Mucosa of stomach (tissue), 1 donor: ENCODE results near the gene FHIT.
"Not testable (repeated sequence)": the region's sequence is repeated elsewhere in the genome, so short reads cannot be mapped to it uniquely, and the experiment has no call there.

ENCODE experiments used
- H3K27me3 ChIP-seq: one replicate; pipeline ENCODE4 v1.7.0; 2013; ENCODE audit warnings: mild to moderate bottlenecking, low read length; ENCODE audit not compliant: control insufficient read depth, insufficient read depth
- H3K36me3 ChIP-seq: one replicate; pipeline ENCODE4 v1.7.0; 2013; ENCODE audit warnings: low read length; ENCODE audit not compliant: control insufficient read depth, insufficient read depth
- H3K4me1 ChIP-seq: one replicate; pipeline ENCODE4 v1.7.0; 2013; ENCODE audit warnings: mild to moderate bottlenecking, low read length; ENCODE audit not compliant: control insufficient read depth, insufficient read depth
- H3K4me3 ChIP-seq: one replicate; pipeline ENCODE4 v1.7.0; 2013; ENCODE audit warnings: low read length
- H3K9ac ChIP-seq: one replicate; pipeline ENCODE4 v1.7.0; 2013; ENCODE audit warnings: mild to moderate bottlenecking, low read length, moderate library complexity
- H3K9me3 ChIP-seq: one replicate; pipeline ENCODE4 v1.7.0; 2013; ENCODE audit warnings: mild to moderate bottlenecking, low read length, moderate library complexity; ENCODE audit not compliant: control insufficient read depth
- donor health status: Pancreatic carcinoma.

The FHIT gene

DNA sequence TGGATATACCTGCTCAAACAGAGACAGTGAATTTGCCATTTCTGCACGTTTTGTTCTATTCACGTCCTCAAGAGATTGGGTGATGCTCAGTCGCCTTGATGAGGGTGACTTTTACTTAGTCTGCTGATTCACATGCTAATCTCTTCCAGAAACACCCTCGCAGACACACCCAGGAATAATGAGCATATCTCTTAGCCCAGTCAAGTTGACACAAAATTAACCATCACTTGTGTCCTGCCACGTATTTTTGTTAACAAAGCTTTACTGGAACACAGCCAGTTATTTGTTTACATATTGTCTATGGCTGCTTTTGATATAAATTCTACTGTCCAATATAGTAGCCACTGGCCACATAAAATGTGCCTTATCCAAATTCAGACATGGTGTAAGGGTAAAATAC is 218.3 kb downstream of the FHIT start:
- no peak overlapping the region for H3K4me3 ChIP-seq
- H3K9me3 ChIP-seq = no peaks in the 10 kb centered on the region
- no peaks in the 10 kb centered on the region for H3K36me3 ChIP-seq
- H3K4me1 ChIP-seq = no peaks in the 10 kb centered on the region
- no peak overlapping the region for H3K9ac ChIP-seq
- no peaks in the 10 kb centered on the region for H3K27me3 ChIP-seq

DNA sequence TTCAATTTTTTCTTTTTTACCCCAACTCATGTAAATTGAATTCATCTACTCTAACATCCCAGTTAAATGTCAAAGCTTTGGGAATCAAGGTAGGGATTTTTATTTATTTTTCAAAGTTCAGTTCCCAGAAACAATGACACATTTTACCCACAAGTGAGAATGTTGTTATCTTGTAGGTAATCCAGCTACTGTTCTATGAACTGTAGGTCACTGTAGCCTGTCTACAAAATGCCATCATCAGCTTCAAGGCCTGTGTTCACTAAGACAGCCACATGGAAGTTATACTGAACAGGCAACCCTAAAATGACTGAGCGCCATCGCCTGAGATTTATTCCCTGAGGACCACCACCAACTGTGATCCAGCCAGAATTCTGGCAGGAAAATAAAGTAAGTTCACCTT is 219.7 kb downstream of the FHIT start:
- Histone ChIP-seq H3K9me3 (no peaks in the 10 kb centered on the region), H3K9ac (no peak overlapping the region), H3K4me1 (no peaks in the 10 kb centered on the region), H3K36me3 (no peaks in the 10 kb centered on the region), H3K27me3 (no peaks in the 10 kb centered on the region), H3K4me3 (no peak overlapping the region)

DNA sequence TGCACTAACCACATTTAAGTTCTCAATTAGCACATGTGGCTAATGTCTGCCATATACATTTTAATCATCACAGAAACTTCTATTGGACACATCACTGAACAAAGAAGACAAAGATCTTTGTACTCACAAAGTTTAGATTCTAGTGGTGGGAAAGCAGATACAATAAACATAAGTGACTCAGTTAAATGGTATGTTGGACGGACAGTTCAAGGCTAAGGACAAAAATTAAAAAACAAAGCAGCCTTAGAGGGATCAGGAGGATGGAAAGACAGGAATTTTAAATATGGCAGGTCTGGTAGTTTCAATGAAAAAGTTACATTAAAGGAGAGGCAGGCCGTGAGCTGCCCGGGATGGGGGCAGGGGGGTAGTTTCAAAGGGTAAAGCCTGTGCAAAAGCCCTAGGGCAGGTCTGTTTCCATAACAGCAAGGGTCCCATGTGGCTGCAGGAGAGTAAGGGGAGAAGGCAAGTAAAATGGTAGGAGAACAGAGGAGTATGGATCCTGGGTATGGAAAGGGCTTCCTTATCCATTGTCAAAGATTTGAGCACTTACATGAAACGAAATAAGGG is 220.7 kb downstream of the FHIT start:
- Histone ChIP-seq H3K9me3 (no peaks in the 10 kb centered on the region), H3K36me3 (no peaks in the 10 kb centered on the region), H3K27me3 (no peaks in the 10 kb centered on the region), H3K9ac (no peak overlapping the region), H3K4me1 (no peaks in the 10 kb centered on the region), H3K4me3 (no peak overlapping the region)

DNA sequence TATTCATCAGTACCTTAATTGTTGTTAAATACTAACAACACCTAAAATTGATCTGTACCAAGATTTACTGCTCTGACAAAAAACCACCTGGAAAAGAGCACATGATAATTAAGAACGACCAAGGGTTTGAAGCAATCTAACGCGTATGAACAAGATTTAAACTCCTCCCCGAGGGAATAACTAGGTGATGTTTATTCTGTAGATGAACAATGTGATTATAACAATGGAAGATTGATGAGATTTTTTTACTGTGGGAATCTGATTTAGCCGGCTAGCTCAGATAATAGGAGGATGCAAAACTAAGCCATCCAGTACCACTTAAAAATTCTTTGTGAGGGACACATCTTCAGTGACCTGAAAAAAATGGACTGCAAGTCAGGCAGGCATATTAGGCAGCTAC is 222.1 kb downstream of the FHIT start:
- H3K9me3 ChIP-seq = no peaks in the 10 kb centered on the region
- no peaks in the 10 kb centered on the region for H3K36me3 ChIP-seq
- no peaks in the 10 kb centered on the region for H3K27me3 ChIP-seq
- H3K4me1 ChIP-seq = no peaks in the 10 kb centered on the region
- H3K4me3 ChIP-seq = no peak overlapping the region
- no peak overlapping the region for H3K9ac ChIP-seq

DNA sequence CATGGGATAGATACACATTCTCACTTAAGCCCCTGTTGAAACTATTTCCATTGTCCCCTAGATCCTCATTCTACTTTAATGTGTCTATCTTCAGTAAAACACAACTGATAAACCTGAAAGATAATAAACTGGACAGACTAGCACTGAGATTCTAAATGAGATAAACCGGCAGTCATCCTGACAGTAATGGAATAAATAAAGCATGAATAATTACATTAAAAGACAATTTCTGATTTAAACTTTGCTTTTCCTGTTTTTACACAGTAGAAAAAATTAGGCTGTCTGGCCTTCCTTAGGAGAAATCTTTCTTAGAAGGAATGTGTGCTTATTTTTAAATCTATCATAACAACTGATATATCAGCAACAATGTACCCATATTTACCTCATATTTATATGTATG is 232.4 kb downstream of the FHIT start:
- Histone ChIP-seq H3K36me3 (no peaks in the 10 kb centered on the region), H3K4me3 (no peak overlapping the region), H3K4me1 (no peaks in the 10 kb centered on the region), H3K9me3 (no peaks in the 10 kb centered on the region), H3K9ac (no peak overlapping the region), H3K27me3 (no peaks in the 10 kb centered on the region)

DNA sequence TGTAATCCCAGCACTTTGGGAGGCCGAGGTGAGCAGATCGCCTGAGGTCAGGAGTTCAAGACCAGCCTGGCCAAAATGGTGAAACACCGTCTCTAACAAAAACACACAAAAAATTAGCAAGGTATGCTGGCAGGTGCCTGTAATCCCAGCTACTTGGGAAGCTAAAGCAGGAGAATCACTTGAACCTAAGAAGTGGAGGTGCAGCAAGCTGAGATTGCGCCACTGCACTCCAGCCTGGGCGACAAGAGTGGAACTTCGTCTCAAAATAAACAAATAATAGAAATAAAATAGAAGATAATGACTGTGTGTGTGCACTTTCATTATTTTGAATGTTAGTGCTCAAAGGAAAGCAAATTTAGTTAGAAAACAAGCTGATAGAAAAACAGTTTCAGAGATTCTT is 234.2 kb downstream of the FHIT start:
- not testable (repeated sequence) for H3K9ac ChIP-seq, H3K9me3 ChIP-seq, H3K36me3 ChIP-seq, H3K4me1 ChIP-seq, H3K4me3 ChIP-seq, H3K27me3 ChIP-seq

DNA sequence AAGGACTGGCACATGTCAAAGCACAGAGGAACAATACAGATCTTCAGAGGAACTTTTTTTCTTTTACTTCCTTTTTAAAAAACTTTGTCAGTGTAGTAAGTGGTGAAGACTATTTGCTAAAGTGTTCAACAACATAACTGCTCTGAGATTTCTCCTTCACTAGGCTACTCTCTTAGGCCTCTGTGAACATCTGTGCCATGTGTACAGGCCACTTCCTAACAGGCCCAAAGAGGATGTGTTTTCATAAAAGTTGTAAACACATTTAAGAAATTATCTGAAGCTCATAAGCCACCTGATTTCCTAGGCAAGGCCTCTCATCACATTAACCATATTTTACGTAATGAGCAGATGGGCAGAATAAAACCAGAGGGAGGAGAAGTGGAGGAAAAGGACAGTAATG is 235.4 kb downstream of the FHIT start:
- H3K9ac ChIP-seq = no peak overlapping the region
- no peaks in the 10 kb centered on the region for H3K36me3 ChIP-seq
- no peaks in the 10 kb centered on the region for H3K4me1 ChIP-seq
- H3K4me3 ChIP-seq = no peak overlapping the region
- no peaks in the 10 kb centered on the region for H3K9me3 ChIP-seq
- H3K27me3 ChIP-seq = no peaks in the 10 kb centered on the region

DNA sequence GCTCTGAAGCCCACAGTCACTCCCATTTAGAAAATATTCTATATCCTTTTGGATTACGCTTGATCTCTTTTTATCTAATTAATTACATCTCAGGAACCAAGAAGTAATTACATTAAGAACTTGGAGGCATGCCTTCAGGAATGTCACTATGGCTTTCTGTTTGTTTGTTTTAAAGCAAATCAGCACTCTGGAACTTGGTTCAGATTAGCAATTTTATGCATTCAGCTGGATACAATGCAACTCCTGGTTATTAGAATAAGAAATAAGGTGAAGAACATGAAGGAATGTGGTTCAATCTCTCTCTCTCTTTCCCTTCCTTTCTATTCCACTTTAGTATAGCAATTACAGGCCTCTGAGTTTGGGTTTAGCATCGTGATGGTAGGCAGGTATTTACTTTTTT is 235.8 kb downstream of the FHIT start:
- Histone ChIP-seq H3K4me1 (no peaks in the 10 kb centered on the region), H3K9me3 (no peaks in the 10 kb centered on the region), H3K27me3 (no peaks in the 10 kb centered on the region), H3K9ac (no peak overlapping the region), H3K36me3 (no peaks in the 10 kb centered on the region), H3K4me3 (no peak overlapping the region)

DNA sequence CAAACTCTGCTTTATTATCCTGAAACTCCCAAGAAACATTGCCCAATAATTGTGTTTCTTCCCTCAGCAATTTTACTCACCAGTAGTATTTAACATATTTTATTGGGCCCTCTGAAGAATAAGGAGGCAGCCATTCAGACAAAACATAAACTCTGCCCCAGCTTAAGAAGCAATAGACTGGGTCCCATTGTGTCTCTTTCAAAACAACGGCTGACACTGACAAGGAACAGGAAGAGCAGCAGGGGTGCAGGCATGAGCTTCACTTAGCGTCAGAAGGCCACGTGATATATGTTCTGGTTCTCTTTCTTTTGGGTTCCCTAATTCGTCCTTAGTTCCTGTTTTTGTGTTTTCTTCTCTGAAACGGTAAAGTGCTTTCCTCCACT is 242.3 kb downstream of the FHIT start:
- Histone ChIP-seq H3K9me3 (no peaks in the 10 kb centered on the region), H3K9ac (no peak overlapping the region), H3K4me3 (no peak overlapping the region), H3K36me3 (no peaks in the 10 kb centered on the region), H3K27me3 (no peaks in the 10 kb centered on the region), H3K4me1 (no peaks in the 10 kb centered on the region)

DNA sequence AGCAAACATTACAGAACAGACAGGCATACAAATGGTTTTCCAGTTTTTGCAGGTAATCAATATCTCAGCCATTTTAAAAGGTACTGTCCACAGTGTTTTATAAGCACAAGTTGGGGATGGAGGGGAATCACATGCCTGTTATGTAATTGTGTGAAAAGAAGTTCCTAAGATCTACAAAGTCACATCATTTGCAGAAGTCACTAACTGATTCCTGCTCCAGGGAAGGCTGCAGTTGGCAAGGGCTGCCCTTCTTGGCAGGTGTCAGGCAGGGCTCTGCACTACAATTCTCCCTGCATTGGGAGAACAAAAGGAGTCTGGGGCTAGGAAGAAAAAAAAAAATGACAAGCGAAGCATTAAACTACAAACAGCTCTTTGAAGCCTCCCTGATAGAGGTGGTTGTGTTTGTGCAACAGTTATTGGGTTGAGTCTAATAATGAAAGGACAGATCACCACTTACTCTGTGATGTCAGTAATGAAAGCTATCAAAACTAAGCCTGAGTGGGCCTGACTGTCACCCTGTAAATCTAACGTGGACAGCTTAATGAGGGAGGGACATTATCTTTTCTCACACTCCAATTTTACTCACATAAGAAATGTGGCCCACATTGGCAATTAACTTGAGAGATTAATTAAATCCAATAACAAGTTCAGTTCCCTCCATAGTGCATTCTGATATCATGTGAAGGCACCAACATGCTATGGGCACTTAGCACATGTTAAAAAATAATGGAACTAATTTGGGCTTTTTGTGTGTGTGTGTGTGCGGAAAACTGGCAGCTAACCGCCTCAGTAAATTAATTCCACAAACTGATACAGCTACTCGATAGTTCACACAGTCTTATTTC is 242.9 kb downstream of the FHIT start:
- Histone ChIP-seq H3K9ac (no peak overlapping the region), H3K36me3 (no peaks in the 10 kb centered on the region)

DNA sequence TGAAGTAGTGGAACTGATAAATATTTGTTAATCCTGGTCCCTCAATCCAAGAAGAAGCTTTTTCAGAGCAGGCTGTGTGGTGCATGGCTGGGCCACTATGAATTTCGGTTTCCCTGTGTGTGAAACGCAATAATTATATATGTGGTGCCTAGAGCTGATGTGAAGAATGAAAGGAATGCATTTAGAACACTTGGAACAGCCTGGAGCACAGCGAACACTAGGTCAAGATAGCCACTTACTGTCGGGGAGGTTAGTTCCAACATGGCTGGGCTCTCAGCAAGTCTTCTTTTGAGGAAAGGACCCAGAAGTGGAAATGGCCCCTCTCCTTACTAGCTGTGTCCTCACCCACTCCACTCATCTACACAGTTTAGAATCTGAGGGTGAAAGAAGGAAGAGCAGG is 245.7 kb downstream of the FHIT start:
- Histone ChIP-seq H3K9me3 (no peaks in the 10 kb centered on the region), H3K9ac (no peak overlapping the region), H3K36me3 (no peaks in the 10 kb centered on the region), H3K4me1 (no peaks in the 10 kb centered on the region), H3K4me3 (no peak overlapping the region), H3K27me3 (no peaks in the 10 kb centered on the region)

More for the DNA sequence above, 242.9 kb downstream of the FHIT start:
- Histone ChIP-seq H3K4me1 (no peaks in the 10 kb centered on the region), H3K27me3 (no peaks in the 10 kb centered on the region), H3K9me3 (no peaks in the 10 kb centered on the region), H3K4me3 (no peak overlapping the region)

DNA sequence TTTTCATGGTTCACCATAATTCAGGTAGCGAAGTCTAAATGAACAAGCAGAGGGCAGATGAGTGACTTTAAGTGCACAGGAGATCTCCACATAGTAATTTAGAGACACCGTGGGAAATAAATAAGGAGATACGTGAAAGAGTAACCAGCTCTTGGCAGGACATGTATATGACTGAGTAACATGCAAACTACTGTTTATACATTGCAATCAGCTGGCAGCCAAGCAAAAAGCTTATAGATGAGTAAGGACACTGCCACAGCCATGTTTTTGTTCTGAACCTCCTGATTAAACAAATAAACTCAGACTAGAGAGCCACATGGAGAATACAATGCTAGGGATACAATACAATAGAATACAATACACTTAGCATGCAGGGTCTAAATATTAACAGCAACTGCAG is 252.4 kb downstream of the FHIT start:
- Histone ChIP-seq H3K4me1 (no peaks in the 10 kb centered on the region), H3K4me3 (no peak overlapping the region)

More for the DNA sequence above, 252.4 kb downstream of the FHIT start:
- H3K9me3 ChIP-seq = no peaks in the 10 kb centered on the region
- H3K27me3 ChIP-seq = no peaks in the 10 kb centered on the region
- H3K36me3 ChIP-seq = no peaks in the 10 kb centered on the region
- H3K9ac ChIP-seq = no peak overlapping the region
